A204.1 (cell line): ENCODE results near the gene OR10G7.
"Not testable (repeated sequence)": the region's sequence is repeated elsewhere in the genome, so short reads cannot be mapped to it uniquely, and the experiment has no call there.

Source experiments
- FAIRE-seq: peaks from 2 replicates; lab custom pipeline; 2012; peaks lifted over from hg19 to GRCh38; lab: Jason Lieb, UNC

OR10G7 gene

GRCh38 chr11:124039557-124039956, 1.6 kb downstream of the OR10G7 start:
- no peak for FAIRE-seq

DNA sequence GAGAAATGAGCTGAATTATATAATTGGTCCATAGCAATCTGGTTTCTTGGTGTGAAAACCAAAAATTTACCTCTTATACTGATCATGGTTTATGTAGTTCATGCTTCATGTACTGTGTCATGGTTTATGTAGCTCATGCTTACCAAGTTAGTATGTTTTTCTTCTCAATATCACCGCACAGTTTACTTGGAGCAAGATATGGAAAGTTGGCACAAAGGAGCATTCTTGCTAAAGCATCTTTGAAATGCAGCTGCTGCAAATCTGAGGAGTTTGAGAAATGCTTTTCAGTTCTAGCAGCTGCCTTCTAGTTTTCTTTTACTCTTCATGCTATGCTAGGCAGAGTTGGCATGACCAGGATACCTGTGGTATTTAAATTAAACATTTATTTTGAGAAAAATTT, 4.5 kb downstream of the OR10G7 start:
- no peak for FAIRE-seq

DNA sequence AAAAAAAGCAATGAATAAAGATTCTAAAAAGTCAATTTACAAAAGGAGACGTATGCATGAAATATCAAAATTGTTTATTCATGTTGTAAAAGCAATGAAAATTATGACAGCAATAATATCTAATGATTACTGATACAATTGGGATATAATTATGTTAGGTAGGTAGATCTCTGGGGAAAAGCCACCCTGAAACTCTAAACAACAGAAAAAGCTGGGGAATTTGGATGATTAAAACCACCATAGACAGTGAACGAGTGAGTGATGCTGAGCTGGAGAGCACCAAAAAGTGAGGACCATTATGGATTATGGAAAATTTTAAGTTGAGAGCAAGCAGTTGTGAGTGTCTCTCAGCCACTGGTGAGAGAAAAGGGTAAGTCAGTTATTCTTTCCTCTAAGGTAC, 14.6 kb downstream of the OR10G7 start, which contains the start of gene OR10G8:
Gene OR10G8 (plus strand): TSS at position 301 of the 400 bp plus-strand sequence. CDS start 2,825 bp downstream, outside the sequence.
- FAIRE-seq = no peak

- not testable (repeated sequence) for FAIRE-seq
Observed at GRCh38 chr11:124015837-124016236, 25.3 kb downstream of the OR10G7 start.

DNA sequence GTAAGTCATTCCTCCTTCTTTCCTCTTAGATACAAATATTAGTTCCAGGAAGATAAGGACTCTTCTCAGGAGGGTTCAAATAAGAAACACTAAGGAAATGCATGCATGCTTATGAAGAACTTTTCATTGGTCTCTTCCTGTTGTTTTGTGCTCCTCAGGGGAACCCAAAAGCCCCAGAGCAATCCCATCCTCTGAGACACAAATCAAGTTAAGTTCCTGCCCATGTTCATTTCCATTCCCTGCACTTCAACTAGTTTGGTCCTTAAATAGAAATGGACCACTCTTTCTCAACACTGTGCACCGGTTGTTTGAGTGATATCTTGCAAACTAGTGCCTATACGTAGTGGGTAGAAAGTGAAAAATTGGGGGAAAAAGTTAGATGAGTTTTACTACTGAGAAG, 28.4 kb downstream of the OR10G7 start, which contains the start of gene OR10G4:
Gene OR10G4 (plus strand): TSS at position 301 of the 400 bp plus-strand sequence. CDS start 2,578 bp downstream, outside the sequence.
- FAIRE-seq = no peak

GRCh38 chr11:123995119-123995518, 46.0 kb downstream of the OR10G7 start, which contains the start of gene OR10G6:
TSS of gene OR10G6 (minus strand) at chr11:123995161. CDS start at chr11:123995161, 0 bp downstream.
- no peak for FAIRE-seq
